NK-92 (cell line): ENCODE data around the gene TNS4.

ENCODE experiments used
- DNase-seq: peaks from one replicate; lab custom pipeline; 2025; ENCODE audit not compliant: unreplicated experiment; lab: John Stamatoyannopoulos, UW

TNS4 gene

DNA sequence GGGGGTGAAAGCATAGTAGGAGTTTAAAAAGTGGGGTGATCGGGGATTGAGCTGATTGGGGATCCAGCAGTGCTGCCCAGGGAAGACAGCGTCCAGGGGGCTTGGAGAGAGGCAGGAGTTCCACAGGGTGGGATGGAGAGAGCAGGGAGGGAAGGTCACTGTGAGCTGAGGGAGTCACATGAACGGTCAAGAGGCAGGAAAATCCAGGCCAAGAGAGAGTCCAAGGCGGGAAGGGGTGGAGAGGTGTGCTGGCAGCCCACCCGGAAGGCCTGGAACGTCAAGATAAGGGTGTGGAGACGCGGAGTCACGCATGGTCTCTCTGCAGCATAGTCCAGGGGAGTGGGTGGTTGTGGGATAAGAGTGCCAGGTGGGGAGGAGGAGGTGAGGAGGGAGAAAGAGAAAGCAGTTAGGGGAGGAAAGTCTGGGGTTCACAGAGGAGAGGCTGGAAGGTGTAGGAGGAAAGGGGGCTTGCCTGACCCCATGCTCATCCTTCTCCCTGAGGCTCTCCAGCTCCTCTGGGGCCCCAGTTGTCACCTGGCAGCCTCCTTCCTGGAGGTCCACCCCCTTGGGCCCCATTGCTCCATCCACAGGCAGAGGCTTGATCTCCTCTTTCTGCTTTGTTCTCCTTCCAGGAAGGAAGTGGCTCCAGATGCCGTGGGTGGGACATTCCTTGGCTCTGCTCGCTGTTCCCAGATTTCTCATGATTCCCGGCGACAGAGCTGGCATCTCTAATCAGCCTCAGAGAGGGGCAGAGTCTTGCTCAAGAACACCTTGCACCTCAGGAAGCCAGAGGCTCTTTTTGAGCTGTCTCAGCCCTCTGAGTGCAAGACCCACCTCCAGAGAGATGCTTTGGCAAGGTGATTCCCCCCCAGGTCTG is 35.1 kb upstream of the TNS4 start:
- no peak for DNase-seq

GRCh38 chr17:40535924-40536294 is 34.5 kb upstream of the TNS4 start:
- DNase-seq = no peak

GRCh38 chr17:40535438-40535837 is 34.0 kb upstream of the TNS4 start:
- no peak for DNase-seq

DNA sequence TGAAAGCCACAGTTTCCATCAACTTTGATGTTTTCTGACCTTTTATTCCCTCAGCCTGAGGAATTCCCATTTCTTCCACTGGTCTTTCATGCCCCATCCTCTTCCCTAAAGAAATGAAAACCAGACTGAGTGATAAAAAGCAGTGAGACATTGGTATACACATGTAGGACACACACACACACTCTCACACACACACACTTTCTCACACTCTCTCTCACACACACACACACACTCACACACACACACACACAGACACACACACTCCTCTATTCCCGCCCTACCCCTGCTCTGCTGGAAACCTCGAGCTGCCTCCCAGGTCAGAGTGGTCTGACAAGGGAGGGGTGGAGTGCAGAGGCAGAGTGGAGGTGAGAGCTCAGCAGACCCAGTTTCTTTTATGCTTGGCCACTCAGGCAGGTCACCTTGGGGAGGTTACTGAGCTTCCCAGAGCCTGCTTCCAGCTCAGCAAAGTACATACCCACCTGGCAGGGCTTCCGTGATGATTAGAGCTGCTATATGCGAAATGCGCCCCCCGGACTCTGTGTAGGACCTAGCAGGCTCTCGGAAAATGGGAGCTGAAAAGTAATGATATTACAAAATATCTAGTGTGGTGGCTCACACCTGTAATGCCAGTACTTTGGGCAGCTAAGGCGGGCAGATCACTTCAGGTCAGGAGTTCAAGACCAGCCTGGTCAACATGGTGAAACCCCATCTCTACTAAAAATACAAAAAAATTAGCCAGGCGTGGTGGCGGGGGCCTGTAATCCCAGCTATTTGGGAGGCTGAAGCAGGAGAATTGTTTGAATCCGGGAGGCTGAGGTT is 33.2 kb upstream of the TNS4 start:
- no peak for DNase-seq

GRCh38 chr17:40533896-40534295 is 32.5 kb upstream of the TNS4 start:
- no peak for DNase-seq

- DNase-seq = no peak
Observed at GRCh38 chr17:40532520-40533253, 31.3 kb upstream of the TNS4 start.

DNA sequence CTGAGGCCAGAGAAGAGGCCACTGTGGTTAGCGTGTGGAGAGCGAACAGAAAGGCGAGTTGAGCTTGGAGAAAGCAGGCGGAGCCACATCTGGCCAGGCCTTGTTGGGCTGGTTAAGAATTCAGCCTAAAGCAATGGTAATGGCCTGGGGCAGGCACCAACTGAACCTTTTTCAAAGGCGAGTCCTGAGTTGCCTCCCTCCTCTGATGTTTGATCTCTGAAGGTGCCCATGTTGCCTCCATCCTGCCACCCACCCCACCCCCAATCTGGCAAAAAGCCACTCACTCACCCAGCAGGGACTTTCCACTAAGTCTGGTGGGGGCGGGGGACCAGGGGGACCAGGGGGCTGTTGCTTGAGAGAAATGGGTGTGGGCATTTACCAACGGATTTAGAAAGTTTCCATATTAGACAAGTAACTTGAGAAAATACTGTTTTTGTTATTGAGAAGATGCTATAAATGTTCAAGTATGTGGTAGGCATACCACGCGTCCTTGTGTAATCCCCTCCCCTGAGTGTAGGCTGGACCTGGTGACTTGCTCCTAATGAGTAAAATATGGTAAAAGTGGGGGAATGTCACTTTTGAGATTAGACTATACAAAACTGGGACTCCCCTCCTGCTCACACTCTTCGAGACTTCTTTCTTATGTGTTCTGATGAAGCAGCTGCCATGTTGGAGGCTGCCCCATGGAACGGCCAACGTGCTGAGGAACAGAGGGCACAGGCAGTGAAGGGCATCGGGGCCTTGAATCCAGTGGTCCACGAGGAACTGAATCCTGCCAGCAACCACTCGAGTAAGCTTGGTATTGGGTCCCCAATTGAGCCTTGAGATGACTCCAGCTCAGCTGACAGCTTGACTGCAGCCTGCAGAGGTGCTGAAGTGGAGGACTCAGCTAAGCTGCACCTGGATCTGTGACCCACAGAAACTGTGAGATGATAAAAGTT is 29.9 kb upstream of the TNS4 start:
- no peak for DNase-seq

GRCh38 chr17:40530531-40530994 is 29.1 kb upstream of the TNS4 start:
- no peak for DNase-seq

- DNase-seq = no peak
Observed at GRCh38 chr17:40529991-40530390, 28.6 kb upstream of the TNS4 start.

GRCh38 chr17:40528692-40529417 is 27.4 kb upstream of the TNS4 start:
- DNase-seq = no peak

DNA sequence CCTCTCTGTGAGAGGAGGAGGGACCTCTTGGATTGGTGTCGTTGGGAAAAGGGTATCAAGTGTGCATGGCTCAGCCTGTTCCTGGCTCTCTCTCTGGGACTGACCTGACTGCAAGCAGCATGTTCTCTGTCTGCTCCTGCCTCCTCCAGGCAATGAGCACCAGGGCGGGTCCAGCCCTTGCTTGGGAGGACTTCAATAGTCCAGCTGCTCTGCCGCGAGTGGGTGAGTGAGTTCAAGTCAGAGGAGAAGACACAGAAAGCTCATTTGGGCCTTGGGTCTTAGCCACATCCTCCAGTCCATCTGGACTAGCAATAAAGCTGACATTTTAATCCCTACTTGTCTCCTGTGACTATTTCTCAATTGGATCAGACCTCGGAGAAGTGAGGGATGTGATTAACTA is 25.2 kb upstream of the TNS4 start:
- DNase-seq = no peak

DNA sequence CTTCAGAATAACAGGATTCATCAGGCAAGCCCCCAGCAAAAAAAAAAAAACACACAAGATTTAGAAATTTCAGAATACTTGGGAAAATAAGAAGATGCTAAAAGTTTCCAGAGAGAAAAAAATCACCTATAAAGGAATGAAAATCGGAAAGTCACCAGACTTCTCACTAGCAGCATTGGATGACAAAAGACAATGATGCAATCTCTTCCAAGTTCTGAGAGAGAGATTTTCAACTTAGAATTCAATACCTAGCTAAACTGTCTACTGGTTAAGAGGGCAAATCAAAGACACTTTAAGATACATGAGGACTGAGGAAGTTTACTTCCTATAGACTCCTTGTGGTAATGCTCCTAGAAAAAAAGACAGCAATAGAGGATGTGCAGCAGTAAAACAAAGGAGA is 23.9 kb upstream of the TNS4 start:
- DNase-seq = no peak

DNA sequence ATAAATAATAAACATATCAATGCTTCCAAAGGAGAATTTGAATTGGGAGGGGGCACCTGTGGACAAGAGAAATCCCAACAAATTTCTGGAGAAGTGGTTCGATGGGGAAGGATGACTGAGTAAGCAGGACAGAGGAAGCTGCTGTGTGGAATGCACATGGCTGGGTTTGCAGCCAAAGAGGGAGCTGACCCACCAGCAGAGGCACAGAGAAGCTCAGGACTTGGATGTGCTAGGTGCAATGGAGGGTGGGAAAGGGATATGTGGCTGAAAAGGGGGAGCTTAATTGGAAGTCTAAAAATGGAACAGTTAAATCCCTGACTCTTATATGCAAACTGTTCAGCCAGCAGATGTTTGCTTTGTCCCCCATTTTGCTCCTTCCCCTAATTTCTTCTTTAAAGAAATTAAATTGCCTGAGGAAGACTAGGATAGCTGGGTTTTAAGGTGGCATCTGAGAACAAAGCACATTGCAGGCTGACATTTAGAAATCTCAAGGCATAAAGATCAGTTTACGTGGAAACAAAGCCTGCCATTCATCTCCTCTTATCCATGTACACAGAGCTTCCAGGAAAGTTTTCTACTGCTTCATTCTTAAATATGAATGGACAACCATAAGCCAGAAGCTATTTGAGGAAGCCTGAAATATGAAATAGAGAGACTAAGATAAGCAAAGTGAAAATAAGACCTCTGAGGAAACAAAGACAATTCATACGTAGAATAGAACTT is 23.0 kb upstream of the TNS4 start:
- DNase-seq = no peak

GRCh38 chr17:40522961-40523310 is 21.5 kb upstream of the TNS4 start:
- no peak for DNase-seq

DNA sequence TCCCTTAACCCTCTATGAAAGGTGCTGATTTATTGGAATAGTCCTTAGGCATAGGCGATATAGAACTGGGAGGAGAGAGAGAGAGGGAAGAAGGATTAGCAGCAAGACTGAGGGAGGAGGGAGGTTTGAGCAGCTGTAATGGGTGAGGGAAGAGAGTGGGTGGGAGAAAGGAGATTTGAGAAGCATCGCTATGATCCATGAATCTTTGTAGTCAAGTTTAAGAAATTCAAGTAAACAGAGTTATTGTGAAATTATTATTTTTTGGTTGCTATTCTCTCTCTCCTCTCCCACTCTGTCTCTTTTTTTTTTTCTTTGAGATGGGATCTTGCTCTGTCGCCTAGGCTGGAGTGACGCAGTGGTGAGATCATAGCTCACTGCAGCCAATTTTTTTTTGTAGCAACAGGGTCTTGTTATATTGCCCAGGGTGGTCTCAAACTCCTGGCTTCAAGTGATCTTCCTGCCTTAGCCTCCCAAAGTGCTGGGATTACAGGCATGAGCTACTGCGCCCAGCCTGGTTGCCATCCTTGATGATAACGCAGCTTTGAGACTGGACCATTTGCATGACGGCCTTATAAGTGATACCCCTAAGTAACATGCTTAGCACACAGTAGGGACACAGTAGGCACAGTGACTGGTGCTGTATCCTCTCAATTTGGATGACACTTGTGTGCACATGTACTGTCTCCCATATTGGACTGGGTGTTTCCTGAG is 21.0 kb upstream of the TNS4 start:
- no peak for DNase-seq

- no peak for DNase-seq
Observed at GRCh38 chr17:40520991-40521453, 19.6 kb upstream of the TNS4 start.

DNA sequence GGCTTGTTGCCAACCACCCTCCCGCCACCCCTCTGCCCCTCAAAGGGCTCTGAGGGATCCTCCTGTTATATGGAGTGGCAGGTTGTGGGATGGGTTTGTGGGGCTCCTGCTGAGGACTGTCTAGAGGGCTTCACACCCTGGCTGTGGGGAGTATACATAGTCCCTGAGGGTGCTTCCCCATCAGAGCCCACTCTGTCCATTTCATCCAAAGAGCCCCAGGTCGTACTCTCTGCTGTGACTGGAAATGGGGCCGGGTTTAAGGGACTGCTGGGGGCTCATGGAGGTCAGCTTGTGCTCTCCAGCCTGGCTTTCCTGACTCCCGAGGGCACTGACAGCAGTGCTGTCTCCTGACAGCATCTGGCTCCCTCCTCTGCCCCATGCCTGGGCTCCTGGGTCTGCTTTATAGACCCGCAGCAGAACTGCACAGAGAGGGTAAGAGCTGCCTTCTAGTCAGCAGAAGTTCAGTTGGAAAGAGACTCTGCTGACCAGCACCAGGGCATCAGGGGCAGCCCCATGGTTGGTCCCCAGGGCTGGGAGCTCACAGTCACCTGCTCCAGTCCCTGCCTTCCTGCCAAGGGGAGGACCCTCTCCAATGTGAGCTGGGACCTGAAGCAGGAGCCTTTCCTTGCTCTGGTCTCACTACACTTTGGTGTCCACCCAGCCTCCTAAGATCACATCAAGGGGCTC is 17.8 kb upstream of the TNS4 start:
- no peak for DNase-seq
